SK-N-SH (cell line): ENCODE results near the gene USF3. TPM values are rescaled to one million over a fixed set of nuclear protein-coding genes. Genes with fewer than 3 reads are reported as not detected.

ENCODE experiments used
- CTCF ChIA-PET: fragments of 300-600, 350-600 bp; formaldehyde crosslinking; extraction: SDS; loops from one replicate; lab custom pipeline; 2021; lab: Yijun Ruan, JAX
- POLR2A ChIA-PET: fragments of 350-600 bp; sonication (Branson Sonifier 250); formaldehyde crosslinking; extraction: SDS; loops from one replicate; lab custom pipeline; 2020; ENCODE audit warnings: antibody characterized with exemption, inconsistent platforms; lab: Yijun Ruan, JAX
- DNase-seq: peaks from one replicate; pipeline ENCODE4 v3.0.0; 2012
- H2AFZ ChIP-seq: fragments of 200-600 bp; sonication (generic); 2 replicates; pipeline ENCODE4 v1.8.1; 2016; ENCODE audit warnings: antibody characterized with exemption, mild to moderate bottlenecking, low read depth
- H3F3A ChIP-seq: fragments of 200-600 bp; sonication (generic); replicated peaks from 2 replicates; pipeline ENCODE3; 2016; ENCODE audit warnings: antibody characterized with exemption, mild to moderate bottlenecking; ENCODE audit not compliant: insufficient read depth
- H3K27ac ChIP-seq, 2 experiments: fragments of 200-500 bp in 1 of 2; fragments of 200-600 bp in 1 of 2; sonication (Bioruptor generic) in 1 of 2; sonication (generic), shearing (Covaris generic) in 1 of 2; 2 replicates each; pipeline versions ENCODE4 v1.5.1 to v1.6.1; 2014 to 2016; ENCODE audit warnings: low read depth in 2 of 2, inconsistent platforms in 1 of 2, low read length in 1 of 2, mild to moderate bottlenecking in 1 of 2, mixed read lengths in 1 of 2
- H3K27me3 ChIP-seq: fragments of 200-600 bp; sonication (generic), shearing (Covaris generic); 2 replicates; pipeline ENCODE4 v1.6.1; 2016; ENCODE audit warnings: mixed run types; ENCODE audit not compliant: insufficient read depth
- H3K36me3 ChIP-seq, 2 experiments: fragments of 200-500 bp in 1 of 2; fragments of 200-600 bp in 1 of 2; sonication (Bioruptor generic) in 1 of 2; sonication (generic) in 1 of 2; replicated peaks in 1 of 2; 2 replicates each; pipeline versions ENCODE3 to v1.5.1; 2014 to 2016; ENCODE audit warnings: low read length in 1 of 2, mild to moderate bottlenecking in 1 of 2; ENCODE audit not compliant: insufficient read depth in 2 of 2, control insufficient read depth in 1 of 2
- H3K4me1 ChIP-seq, 2 experiments: fragments of 200-500 bp in 1 of 2; fragments of 200-600 bp in 1 of 2; sonication (Bioruptor generic) in 1 of 2; sonication (generic), shearing (Covaris generic) in 1 of 2; 2 replicates each; pipeline versions ENCODE4 v1.5.1 to v1.6.1; 2014 to 2016; ENCODE audit warnings: low read depth in 1 of 2, low read length in 1 of 2, mixed run types in 1 of 2; ENCODE audit not compliant: insufficient read depth in 2 of 2, control insufficient read depth in 1 of 2
- H3K4me2 ChIP-seq: fragments of 200-600 bp; sonication (generic), shearing (Covaris generic); 2 replicates; pipeline ENCODE4 v1.6.1; 2017; ENCODE audit warnings: mixed run types
- H3K4me3 ChIP-seq, 2 experiments: fragments of 200-500 bp in 1 of 2; fragments of 200-600 bp in 1 of 2; sonication (Bioruptor generic) in 1 of 2; sonication (generic), shearing (Covaris generic) in 1 of 2; 2 replicates each; pipeline versions ENCODE4 v1.5.1 to v1.8.1; 2014 to 2016; ENCODE audit warnings: low read depth in 2 of 2, inconsistent platforms in 1 of 2, low read length in 1 of 2, mild to moderate bottlenecking in 1 of 2, mixed read lengths in 1 of 2, moderate library complexity in 1 of 2
- H3K79me2 ChIP-seq: fragments of 200-600 bp; sonication (generic); 2 replicates; pipeline ENCODE4 v1.8.1; 2017; ENCODE audit warnings: mild to moderate bottlenecking; ENCODE audit not compliant: insufficient read depth
- H3K9ac ChIP-seq: fragments of 200-600 bp; sonication (generic); 2 replicates; pipeline ENCODE4 v1.6.1; 2017; ENCODE audit warnings: mixed run types
- H3K9me2 ChIP-seq: fragments of 200-600 bp; sonication (generic); 2 replicates; pipeline ENCODE4 v1.6.1; 2017; ENCODE audit warnings: mixed run types
- H3K9me3 ChIP-seq: fragments of 200-600 bp; sonication (generic); 2 replicates; pipeline ENCODE4 v1.6.1; 2017; ENCODE audit warnings: mixed run types, mild to moderate bottlenecking, moderate library complexity
- H4K20me1 ChIP-seq: fragments of 200-600 bp; sonication (generic); 2 replicates; pipeline ENCODE4 v1.6.1; 2017; ENCODE audit warnings: mild to moderate bottlenecking, mixed run types; ENCODE audit not compliant: insufficient read depth
- CHD2 ChIP-seq: fragments of 150-350 bp; IDR thresholded peaks from 2 replicates; pipeline ENCODE4 v1.6.1; 2018; ENCODE audit warnings: low read length; ENCODE audit not compliant: partially characterized antibody
- CTCF ChIP-seq: fragments of 200-600 bp; sonication (generic); IDR thresholded peaks from 2 replicates; pipeline ENCODE4 v1.6.1; 2017; ENCODE audit warnings: antibody characterized with exemption, mild to moderate bottlenecking, moderate library complexity
- EZH2phosphoT487 ChIP-seq: fragments of 200-600 bp; sonication (generic); IDR thresholded peaks from 2 replicates; pipeline ENCODE4 v1.6.1; 2017; ENCODE audit warnings: low read depth, mixed run types, mild to moderate bottlenecking, antibody characterized with exemption, moderate library complexity, borderline replicate concordance
- FOXJ3 ChIP-seq: sonication (generic); formaldehyde crosslinking; IDR thresholded peaks from 2 replicates; pipeline ENCODE4 v1.5.1; 2020; ENCODE audit warnings: mild to moderate bottlenecking, missing genetic modification reagents
- IRF3 ChIP-seq: fragments of 150-350 bp; IDR thresholded peaks from 2 replicates; pipeline ENCODE4 v1.6.1; 2016; ENCODE audit warnings: mild to moderate bottlenecking, low read depth, low read length
- POLR2AphosphoS5 ChIP-seq: IDR thresholded peaks from 2 replicates; pipeline ENCODE4 v1.6.1; 2012; ENCODE audit warnings: low read depth, low read length
- RAD21 ChIP-seq: IDR thresholded peaks from 2 replicates; pipeline ENCODE4 v1.6.1; 2012; ENCODE audit warnings: mild to moderate bottlenecking, low read length
- RFX5 ChIP-seq: IDR thresholded peaks from 2 replicates; pipeline ENCODE4 v1.6.1; 2012; ENCODE audit warnings: mild to moderate bottlenecking, improper control_type of control experiment, low read length
- RXRA ChIP-seq: IDR thresholded peaks from 2 replicates; pipeline ENCODE4 v1.4.0; 2012; ENCODE audit warnings: low read depth, mild to moderate bottlenecking, borderline replicate concordance
- SMC3 ChIP-seq: IDR thresholded peaks from 2 replicates; pipeline ENCODE4 v1.6.1; 2012; ENCODE audit warnings: low read depth, low read length, improper control_type of control experiment
- WGBS: methylation state at CpG from one replicate; pipeline ENCODE4 v1.1.6; 2017; ENCODE audit warnings: low lambda C conversion rate; 5-methylcytosine and 5-hydroxymethylcytosine counted together
- polyA plus RNA-seq, 3 experiments: library from polyadenylated mRNA; depleted of rRNA; stranded (reverse); fragments of >200 nt; gene quantifications; 2 replicates each; pipeline ENCODE4 v1.2.3, GENCODE V29; 2012

USF3 gene
- polyA plus RNA-seq, 1 of the 3 experiments (the other 2 are of a cell fraction): 3.1 TPM

DNA sequence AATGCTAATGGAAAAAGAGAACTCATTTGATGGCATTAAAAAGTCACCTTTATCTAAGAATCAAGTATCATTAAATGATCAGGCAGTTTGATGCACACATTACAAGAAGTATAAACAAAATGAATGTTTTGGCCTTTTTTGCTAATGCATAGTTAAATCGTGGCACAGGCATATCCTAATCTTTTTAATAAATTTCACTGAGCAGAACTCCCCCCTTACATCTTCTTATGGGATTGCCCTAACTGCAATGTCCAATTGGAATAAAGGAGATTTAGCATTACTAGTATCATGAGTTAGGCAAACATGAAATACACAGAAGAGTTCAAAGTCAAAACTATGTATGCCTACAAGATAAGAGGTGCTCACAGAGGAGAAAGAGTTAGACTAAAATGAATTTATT lies 32.7 kb downstream of the USF3 start:
- Histone ChIP-seq H3K4me1 (no peaks in the 10 kb centered on the region; a peak in 1 of 4 replicates), H3K4me2 (no peak overlapping the region), H3K9me2 (no peaks in the 10 kb centered on the region), H3K79me2 (no peaks in the 10 kb centered on the region), H4K20me1 (no peaks in the 10 kb centered on the region), H3K9me3 (no peaks in the 10 kb centered on the region), H3F3A (no peaks in the 10 kb centered on the region), H3K36me3 (peaks cover 31 to 32% of the 10 kb centered on the region in 2 experiments), H3K27ac (no peak overlapping the region), H3K27me3 (no peaks in the 10 kb centered on the region), H3K4me3 (no peak overlapping the region), H3K9ac (no peak overlapping the region), H2AFZ (no peak overlapping the region)
- ChIA-PET CTCF (interaction anchor here (1.1 kb wide), 1 partner anchor 165 kb away, joined by 3 read pairs; no protein-coding TSS in a partner anchor), POLR2A (no interaction called here)
- DNase-seq: no peak
- 84% methylated on average over 1 of the region's 1 CpG for WGBS
- no peak for TF ChIP-seq POLR2AphosphoS5
- no peak for TF ChIP-seq CTCF

GRCh38 chr3:113663324-113663750 lies 33.1 kb downstream of the USF3 start:
- Histone ChIP-seq H3K79me2 (no peaks in the 10 kb centered on the region), H3K4me1 (no peaks in the 10 kb centered on the region; a peak in 1 of 4 replicates), H3K27me3 (no peaks in the 10 kb centered on the region), H3K4me3 (no peak overlapping the region), H3K9ac (no peak overlapping the region), H3K9me3 (no peaks in the 10 kb centered on the region), H3K27ac (no peak overlapping the region), H3K36me3 (peaks cover 31 to 36% of the 10 kb centered on the region in 2 experiments), H3F3A (no peaks in the 10 kb centered on the region), H3K9me2 (no peaks in the 10 kb centered on the region), H2AFZ (no peak overlapping the region), H4K20me1 (no peaks in the 10 kb centered on the region), H3K4me2 (no peak overlapping the region)
- WGBS: 92% methylated on average over 3 of the region's 3 CpGs
- TF ChIP-seq FOXJ3 (CRISPR knock-in tag) (no peak), RAD21 (no peak), IRF3 (no peak), SMC3 (no peak)
- CTCF ChIA-PET: interaction anchor here (1.1 kb wide), 1 partner anchor 165 kb away, joined by 3 read pairs; no protein-coding TSS in a partner anchor
- no peak for DNase-seq
- POLR2A ChIA-PET: no interaction called here

DNA sequence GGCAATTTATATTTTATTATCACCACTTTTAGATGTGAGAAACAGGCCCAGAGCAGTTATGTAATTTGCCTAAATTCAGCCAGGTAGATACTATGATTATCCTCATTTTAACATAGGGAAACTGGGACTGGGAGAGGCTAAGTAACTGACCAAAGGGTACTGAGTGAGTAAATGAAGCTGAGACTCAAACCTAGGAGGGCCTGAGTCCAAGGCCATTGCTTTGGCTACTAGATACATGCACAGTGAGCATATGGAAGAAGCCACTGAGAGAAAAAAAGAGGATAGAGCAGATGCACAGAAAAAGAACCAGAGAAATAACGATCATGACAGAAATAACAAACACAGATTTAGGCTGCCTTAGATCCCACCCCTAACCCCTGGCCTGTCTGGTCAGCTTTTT lies 33.6 kb downstream of the USF3 start:
- Histone ChIP-seq H4K20me1 (no peaks in the 10 kb centered on the region), H3K27me3 (no peaks in the 10 kb centered on the region), H3K79me2 (no peaks in the 10 kb centered on the region), H3K4me3 (no peak overlapping the region), H3K9me2 (no peaks in the 10 kb centered on the region), H2AFZ (no peak overlapping the region), H3K27ac (no peak overlapping the region), H3K4me2 (no peak overlapping the region), H3K4me1 (no peaks in the 10 kb centered on the region), H3F3A (no peaks in the 10 kb centered on the region), H3K9ac (no peak overlapping the region), H3K9me3 (no peaks in the 10 kb centered on the region), H3K36me3 (peaks cover 31 to 40% of the 10 kb centered on the region in 2 experiments)
- ChIA-PET CTCF (interaction anchor here (1.1 kb wide), 1 partner anchor 164 kb away, joined by 3 read pairs; no protein-coding TSS in a partner anchor), POLR2A (no interaction called here)
- whole genome bisulfite sequencing: 100% methylated on average over 1 of the region's 1 CpG
- no peak for DNase-seq
- TF ChIP-seq RXRA: no peak
- no peak for TF ChIP-seq EZH2phosphoT487
- no peak for TF ChIP-seq RFX5
- no peak for TF ChIP-seq CHD2
